PC-9 (cell line): ENCODE data around the gene CPED1.

Experiments
- CTCF ChIP-seq: fragments of 200-600 bp; sonication (generic); conservative IDR thresholded peaks from 2 replicates; pipeline ENCODE4 v1.6.1; 2017; ENCODE audit warnings: mixed run types, antibody characterized with exemption, mild to moderate bottlenecking, moderate library complexity
- EZH2 ChIP-seq: fragments of 200-600 bp; sonication (generic); IDR thresholded peaks from 2 replicates; pipeline ENCODE4 v1.8.0; 2017; ENCODE audit warnings: antibody characterized with exemption, low read depth

- TF ChIP-seq CTCF (no peak), EZH2 (no peak)
Measured at GRCh38 chr7:121126201-121126600, 137.7 kb downstream of the CPED1 start.
